IMR-90 (cell line): ENCODE data around the gene ZACN. TPM values are rescaled to one million over a fixed set of nuclear protein-coding genes. Genes with fewer than 3 reads are reported as not detected.

ENCODE experiments used
- ATAC-seq: fragments of 200-7000 bp; cut with Tn5 transposase; 2 replicates; pipeline ENCODE4 v1.9.1; 2020; ENCODE audit warnings: low read depth, mild to moderate bottlenecking, moderate library complexity
- BruUV-seq: library from RNA; stranded (reverse); fragments of 400-500 nt; replicated peaks from 2 replicates; lab custom pipeline; 2021; lab: Mats Ljungman, UMichigan
- CTCF ChIA-PET: fragments of 300-600 bp; formaldehyde crosslinking; extraction: SDS; loops from one replicate; lab custom pipeline; 2021; ENCODE audit warnings: antibody characterized with exemption; lab: Yijun Ruan, JAX
- POLR2A ChIA-PET: fragments of 300-600 bp; sonication (Branson Sonifier 250); formaldehyde crosslinking; loops from one replicate; lab custom pipeline; 2022; ENCODE audit warnings: antibody characterized with exemption; ENCODE audit not compliant: unreplicated experiment; lab: Charles Lee
- DNase-seq: peaks from one replicate; pipeline ENCODE4 v3.0.0; 2013
- H2AFZ ChIP-seq: replicated peaks from 2 replicates; pipeline ENCODE3; 2013; ENCODE audit warnings: low read length, mild to moderate bottlenecking; ENCODE audit not compliant: poor library complexity
- H2AK5ac ChIP-seq: 2 replicates; pipeline ENCODE4 v1.6.1; 2013; ENCODE audit warnings: low read depth, low read length, inconsistent platforms
- H2AK9ac ChIP-seq: replicated peaks from 2 replicates; pipeline ENCODE3; 2013; ENCODE audit warnings: mild to moderate bottlenecking, low read depth, low read length, moderate library complexity; ENCODE audit not compliant: poor library complexity
- H2BK120ac ChIP-seq: 2 replicates; pipeline ENCODE4 v1.6.1; 2013; ENCODE audit warnings: low read depth, low read length, inconsistent platforms
- H2BK15ac ChIP-seq: 3 replicates; pipeline ENCODE4 v1.6.1; 2013; ENCODE audit warnings: low read depth, low read length, inconsistent platforms
- H2BK20ac ChIP-seq: 2 replicates; pipeline ENCODE4 v1.6.1; 2013; ENCODE audit warnings: low read depth, mild to moderate bottlenecking, inconsistent platforms, low read length, moderate library complexity
- H2BK5ac ChIP-seq: 2 replicates; pipeline ENCODE4 v1.6.1; 2013; ENCODE audit warnings: mild to moderate bottlenecking, low read depth, low read length, inconsistent platforms; ENCODE audit not compliant: poor library complexity, severe bottlenecking
- H3K14ac ChIP-seq: replicated peaks from 2 replicates; pipeline ENCODE4 v1.6.1; 2013; ENCODE audit warnings: low read depth, low read length, inconsistent platforms
- H3K18ac ChIP-seq: 2 replicates; pipeline ENCODE4 v1.6.1; 2013; ENCODE audit warnings: low read depth, low read length, control low read depth
- H3K23ac ChIP-seq: 2 replicates; pipeline ENCODE4 v1.6.1; 2013; ENCODE audit warnings: low read depth, low read length, inconsistent platforms
- H3K27ac ChIP-seq: 2 replicates; pipeline ENCODE4 v1.5.1; 2013; ENCODE audit warnings: mild to moderate bottlenecking, control low read depth, low read length; ENCODE audit not compliant: insufficient read depth
- H3K27me3 ChIP-seq: 2 replicates; pipeline ENCODE4 v1.6.1; 2013; ENCODE audit warnings: low read length; ENCODE audit not compliant: control insufficient read depth, insufficient read depth
- H3K36me3 ChIP-seq: 2 replicates; pipeline ENCODE4 v1.6.1; 2013; ENCODE audit warnings: low read length, mixed read lengths; ENCODE audit not compliant: control insufficient read depth, insufficient read depth
- H3K4ac ChIP-seq: 2 replicates; pipeline ENCODE4 v1.6.1; 2013; ENCODE audit warnings: low read depth, low read length, inconsistent platforms
- H3K4me1 ChIP-seq: 2 replicates; pipeline ENCODE4 v1.6.1; 2013; ENCODE audit warnings: low read length, mixed read lengths; ENCODE audit not compliant: control insufficient read depth, insufficient read depth
- H3K4me2 ChIP-seq: 2 replicates; pipeline ENCODE4 v1.6.1; 2013; ENCODE audit warnings: low read depth, mild to moderate bottlenecking, control low read depth, low read length, moderate library complexity
- H3K4me3 ChIP-seq: 2 replicates; pipeline ENCODE4 v1.5.1; 2013; ENCODE audit warnings: low read depth, mild to moderate bottlenecking, control low read depth, low read length, moderate library complexity; ENCODE audit not compliant: insufficient read depth
- H3K56ac ChIP-seq: 2 replicates; pipeline ENCODE4 v1.6.1; 2013; ENCODE audit warnings: low read length, inconsistent platforms; ENCODE audit not compliant: insufficient read depth; ENCODE audit errors: extremely low read depth
- H3K79me1 ChIP-seq, 2 experiments: 2 replicates each; pipeline ENCODE4 v1.6.1; 2013; ENCODE audit warnings: low read length in 2 of 2, inconsistent platforms in 1 of 2, low read depth in 1 of 2
- H3K9ac ChIP-seq: 2 replicates; pipeline ENCODE4 v1.6.1; 2013; ENCODE audit warnings: low read depth, low read length, control low read depth
- H3K9me1 ChIP-seq: 2 replicates; pipeline ENCODE4 v1.6.1; 2013; ENCODE audit warnings: low read length, inconsistent platforms; ENCODE audit not compliant: insufficient read depth
- H3K9me3 ChIP-seq: 2 replicates; pipeline ENCODE4 v1.6.1; 2013; ENCODE audit warnings: low read length; ENCODE audit not compliant: control insufficient read depth, insufficient read depth
- H4K20me1 ChIP-seq: 2 replicates; pipeline ENCODE4 v1.6.1; 2013; ENCODE audit warnings: low read length, inconsistent platforms; ENCODE audit not compliant: insufficient read depth
- H4K5ac ChIP-seq: 2 replicates; pipeline ENCODE4 v1.6.1; 2013; ENCODE audit warnings: mild to moderate bottlenecking, low read depth, low read length, control low read depth
- H4K8ac ChIP-seq, 2 experiments: 2 replicates each; pipeline ENCODE4 v1.6.1; 2013; ENCODE audit warnings: low read depth in 2 of 2, low read length in 2 of 2, control low read depth in 1 of 2, inconsistent platforms in 1 of 2
- H4K91ac ChIP-seq: 2 replicates; pipeline ENCODE4 v1.6.1; 2013; ENCODE audit warnings: low read depth, low read length, inconsistent platforms; ENCODE audit not compliant: insufficient read depth
- BHLHE40 ChIP-seq: fragments of 150-350 bp; IDR thresholded peaks from 2 replicates; pipeline ENCODE4 v1.6.1; 2016; ENCODE audit warnings: mild to moderate bottlenecking, low read depth, low read length
- CEBPB ChIP-seq: IDR thresholded peaks from 2 replicates; pipeline ENCODE4 v1.6.1; 2012; ENCODE audit warnings: low read depth, low read length, improper control_type of control experiment
- CHD1 ChIP-seq: IDR thresholded peaks from 2 replicates; pipeline ENCODE4 v1.6.1; 2012; ENCODE audit warnings: low read depth, low read length, improper control_type of control experiment
- FOS ChIP-seq: fragments of 150-350 bp; IDR thresholded peaks from 2 replicates; pipeline ENCODE4 v1.6.1; 2016; ENCODE audit warnings: low read depth, low read length
- MAFK ChIP-seq: IDR thresholded peaks from 2 replicates; pipeline ENCODE4 v1.6.1; 2012; ENCODE audit warnings: low read depth, low read length, improper control_type of control experiment
- MAZ ChIP-seq: IDR thresholded peaks from 2 replicates; pipeline ENCODE4 v1.6.1; 2012; ENCODE audit warnings: low read depth, mild to moderate bottlenecking, low read length, improper control_type of control experiment, moderate library complexity, borderline replicate concordance
- MXI1 ChIP-seq: IDR thresholded peaks from 2 replicates; pipeline ENCODE4 v1.6.1; 2012; ENCODE audit warnings: low read depth, mild to moderate bottlenecking, low read length, moderate library complexity, borderline replicate concordance
- NFE2L2 ChIP-seq: fragments of 150-350 bp; IDR thresholded peaks from 2 replicates; pipeline ENCODE4 v1.6.1; 2016; ENCODE audit warnings: low read depth, mild to moderate bottlenecking, low read length
- POLR2A ChIP-seq: IDR thresholded peaks from 2 replicates; pipeline ENCODE4 v1.6.1; 2012; ENCODE audit warnings: mild to moderate bottlenecking, low read depth, low read length
- RAD21 ChIP-seq: IDR thresholded peaks from 2 replicates; pipeline ENCODE4 v1.6.1; 2012; ENCODE audit warnings: low read length, improper control_type of control experiment
- RCOR1 ChIP-seq: IDR thresholded peaks from 2 replicates; pipeline ENCODE4 v1.6.1; 2012; ENCODE audit warnings: mild to moderate bottlenecking, low read length, improper control_type of control experiment; ENCODE audit not compliant: insufficient replicate concordance
- SMC3 ChIP-seq: fragments of 150-350 bp; IDR thresholded peaks from 2 replicates; pipeline ENCODE4 v1.6.1; 2016; ENCODE audit warnings: low read depth, mild to moderate bottlenecking, antibody characterized with exemption, low read length, moderate library complexity
- WGBS, 2 experiments: methylation state at CpG; one replicate each; pipeline versions ENCODE4 v1.1.5 to v1.1.7; 2013; ENCODE audit warnings: missing lambda C conversion rate in 2 of 2; ENCODE audit not compliant: insufficient read length in 1 of 2; ENCODE audit errors: extremely low coverage in 2 of 2; 5-methylcytosine and 5-hydroxymethylcytosine counted together
- dilution Hi-C: fragments of 300-500 bp; cut with HindIII; formaldehyde crosslinking; loops from one replicate; pipeline ENCODE4 v1.14.3; 2018; ENCODE audit warnings: low sequenced_read_pairs; ENCODE audit not compliant: unreplicated experiment
- in situ Hi-C: fragments of 300-500 bp; cut with MboI; formaldehyde crosslinking; loops from 3 replicates; pipeline ENCODE4 v1.14.3; 2019; ENCODE audit warnings: low sequenced_read_pairs, inconsistent platforms, mixed read lengths
- intact Hi-C: fragments of 100-400 bp; cut with micrococcal nuclease; formaldehyde crosslinking; loops from 2 replicates; pipeline ENCODE4 v1.10.0; 2022
- polyA plus RNA-seq, 3 experiments: library from polyadenylated mRNA; depleted of rRNA; stranded (reverse); fragments of >200 nt; gene quantifications; 2 replicates each; pipeline ENCODE4 v1.2.3, GENCODE V29; 2012; ENCODE audit warnings: low replicate concordance in 1 of 3
- total RNA-seq: library from RNA; depleted of rRNA; stranded (reverse); fragments of >200 nt; gene quantifications from 2 replicates; pipeline ENCODE4 v1.2.3, GENCODE V29; 2012
- TF ChIP-seq, protein P1 (sequence below): conservative IDR thresholded peaks from 2 replicates; pipeline ENCODE4 v1.5.1; 2012; ENCODE audit warnings: mild to moderate bottlenecking, low read depth, low read length, improper control_type of control experiment
- TF ChIP-seq, protein P2 (sequence below): fragments of 150-350 bp; IDR thresholded peaks from 2 replicates; pipeline ENCODE4 v1.6.1; 2017; ENCODE audit warnings: mild to moderate bottlenecking, antibody characterized with exemption, low read length, low read depth
- TF ChIP-seq, protein P3 (sequence below): fragments of 150-350 bp; IDR thresholded peaks from 2 replicates; pipeline ENCODE4 v1.6.1; 2016; ENCODE audit warnings: low read depth, mild to moderate bottlenecking, low read length, moderate library complexity, borderline replicate concordance

The ZACN gene
- total and polyA plus RNA-seq, 2 of the 4 experiments (the other 2 are of a cell fraction): not detected

DNA sequence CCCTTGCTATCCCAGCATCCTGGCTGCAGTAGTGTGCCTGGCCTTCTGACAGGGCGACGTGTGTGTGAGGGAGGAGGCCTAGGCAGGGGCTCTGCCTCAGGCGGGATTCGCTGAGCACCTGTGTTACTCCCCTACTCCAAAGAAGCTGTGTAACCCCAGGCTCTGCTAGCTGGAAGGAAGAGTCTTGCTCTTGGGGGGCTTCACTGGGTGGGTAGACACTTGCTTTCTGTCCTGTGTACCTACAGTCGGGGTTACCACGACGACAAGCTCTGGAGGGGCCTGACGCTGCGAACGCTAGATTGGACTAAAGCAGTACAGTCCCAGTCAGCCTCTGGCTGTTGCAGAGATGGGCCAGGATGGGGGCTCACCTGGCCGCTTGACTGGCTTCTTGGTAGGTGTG is 15.1 kb downstream of the ZACN start:
- TF ChIP-seq RAD21 (no peak), MAFK (no peak), MXI1 (no peak), MAZ (no peak), POLR2A (no peak), NFE2L2 (no peak), CHD1 (no peak), FOS (no peak), RCOR1 (no peak), CEBPB (no peak), SMC3 (no peak), BHLHE40 (no peak)
- TF ChIP-seq, protein P1, sequence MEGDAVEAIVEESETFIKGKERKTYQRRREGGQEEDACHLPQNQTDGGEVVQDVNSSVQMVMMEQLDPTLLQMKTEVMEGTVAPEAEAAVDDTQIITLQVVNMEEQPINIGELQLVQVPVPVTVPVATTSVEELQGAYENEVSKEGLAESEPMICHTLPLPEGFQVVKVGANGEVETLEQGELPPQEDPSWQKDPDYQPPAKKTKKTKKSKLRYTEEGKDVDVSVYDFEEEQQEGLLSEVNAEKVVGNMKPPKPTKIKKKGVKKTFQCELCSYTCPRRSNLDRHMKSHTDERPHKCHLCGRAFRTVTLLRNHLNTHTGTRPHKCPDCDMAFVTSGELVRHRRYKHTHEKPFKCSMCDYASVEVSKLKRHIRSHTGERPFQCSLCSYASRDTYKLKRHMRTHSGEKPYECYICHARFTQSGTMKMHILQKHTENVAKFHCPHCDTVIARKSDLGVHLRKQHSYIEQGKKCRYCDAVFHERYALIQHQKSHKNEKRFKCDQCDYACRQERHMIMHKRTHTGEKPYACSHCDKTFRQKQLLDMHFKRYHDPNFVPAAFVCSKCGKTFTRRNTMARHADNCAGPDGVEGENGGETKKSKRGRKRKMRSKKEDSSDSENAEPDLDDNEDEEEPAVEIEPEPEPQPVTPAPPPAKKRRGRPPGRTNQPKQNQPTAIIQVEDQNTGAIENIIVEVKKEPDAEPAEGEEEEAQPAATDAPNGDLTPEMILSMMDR: no peak
- TF ChIP-seq, protein P2, sequence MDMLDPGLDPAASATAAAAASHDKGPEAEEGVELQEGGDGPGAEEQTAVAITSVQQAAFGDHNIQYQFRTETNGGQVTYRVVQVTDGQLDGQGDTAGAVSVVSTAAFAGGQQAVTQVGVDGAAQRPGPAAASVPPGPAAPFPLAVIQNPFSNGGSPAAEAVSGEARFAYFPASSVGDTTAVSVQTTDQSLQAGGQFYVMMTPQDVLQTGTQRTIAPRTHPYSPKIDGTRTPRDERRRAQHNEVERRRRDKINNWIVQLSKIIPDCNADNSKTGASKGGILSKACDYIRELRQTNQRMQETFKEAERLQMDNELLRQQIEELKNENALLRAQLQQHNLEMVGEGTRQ: no peak
- TF ChIP-seq, protein P3, sequence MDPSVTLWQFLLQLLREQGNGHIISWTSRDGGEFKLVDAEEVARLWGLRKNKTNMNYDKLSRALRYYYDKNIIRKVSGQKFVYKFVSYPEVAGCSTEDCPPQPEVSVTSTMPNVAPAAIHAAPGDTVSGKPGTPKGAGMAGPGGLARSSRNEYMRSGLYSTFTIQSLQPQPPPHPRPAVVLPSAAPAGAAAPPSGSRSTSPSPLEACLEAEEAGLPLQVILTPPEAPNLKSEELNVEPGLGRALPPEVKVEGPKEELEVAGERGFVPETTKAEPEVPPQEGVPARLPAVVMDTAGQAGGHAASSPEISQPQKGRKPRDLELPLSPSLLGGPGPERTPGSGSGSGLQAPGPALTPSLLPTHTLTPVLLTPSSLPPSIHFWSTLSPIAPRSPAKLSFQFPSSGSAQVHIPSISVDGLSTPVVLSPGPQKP: no peak
- no peak for ATAC-seq
- no TSS peak for BruUV-seq
- H4K91ac ChIP-seq: no peak overlapping the region
- H3K18ac ChIP-seq: no peak overlapping the region
- CTCF ChIA-PET: no interaction called here
- no peak overlapping the region for H3K56ac ChIP-seq
- H2AK5ac ChIP-seq: no peak overlapping the region
- no peaks in the 10 kb centered on the region for H3K4me1 ChIP-seq
- no peaks in the 10 kb centered on the region for H3K27me3 ChIP-seq
- POLR2A ChIA-PET: no interaction called here
- no peak overlapping the region for H3K4me2 ChIP-seq
- no peak overlapping the region for H3K23ac ChIP-seq
- no peak overlapping the region for H2AFZ ChIP-seq
- WGBS, 2 experiments: no CpG with 5 or more reads among the region's 11 CpGs
- H3K4me3 ChIP-seq: no peak overlapping the region
- peak overlapping the region; percentile 28 for H2AK9ac ChIP-seq
- H4K8ac ChIP-seq: no peak overlapping the region
- intact Hi-C loops (no loop called here), dilution Hi-C loops (no loop called here), in situ Hi-C loops (no loop called here)
- no peak overlapping the region for H2BK20ac ChIP-seq
- H2BK15ac ChIP-seq: no peak overlapping the region
- no peak overlapping the region for H3K9ac ChIP-seq
- H3K4ac ChIP-seq: no peak overlapping the region
- no peak for DNase-seq
- H2BK5ac ChIP-seq: no peak overlapping the region
- H2BK120ac ChIP-seq: no peak overlapping the region
- peaks cover 5 to 20% of the 10 kb centered on the region in 2 experiments; a peak in 3 of 4 replicates for H3K79me1 ChIP-seq
- H3K14ac ChIP-seq: no peak overlapping the region
- H3K36me3 ChIP-seq: peaks cover 62% of the 10 kb centered on the region
- no peaks in the 10 kb centered on the region; the same call in 1 of the 2 replicates for H4K20me1 ChIP-seq
- H3K9me1 ChIP-seq: no peaks in the 10 kb centered on the region
- H4K5ac ChIP-seq: no peak overlapping the region
- no peaks in the 10 kb centered on the region for H3K9me3 ChIP-seq
- no peak overlapping the region for H3K27ac ChIP-seq
